Measurements from ENCODE around the gene COBLL1. TPM values are rescaled to one million over a fixed set of nuclear protein-coding genes. Genes with fewer than 3 reads are reported as not detected.

The COBLL1 gene
- total RNA-seq, 1 experiment from 2014 or later, result 8.0 TPM

DNA sequence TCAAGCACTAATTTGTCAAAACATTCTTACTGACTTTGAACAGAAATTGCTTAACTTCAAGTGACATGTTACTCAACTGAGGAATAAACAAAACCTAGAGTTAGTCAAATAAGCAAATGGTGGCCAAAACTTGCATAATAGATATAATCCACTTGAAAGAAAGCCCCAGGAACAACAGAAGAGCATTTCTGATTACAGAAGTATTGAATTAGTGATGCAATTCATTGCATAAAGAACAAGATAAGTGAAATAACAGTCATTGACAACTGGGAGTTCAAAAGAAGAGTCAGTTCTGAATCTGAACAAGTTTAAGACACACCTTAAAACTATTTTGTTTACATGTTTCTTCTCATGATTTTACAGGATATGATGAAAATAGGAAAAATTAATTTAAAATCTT is 30.8 kb downstream of the COBLL1 start:
- Histone ChIP-seq H3K9me2 (ENCODE audit: insufficient read depth) (no peaks in the 10 kb centered on the region; the same call in 1 of the 2 replicates), H4K20me1 (ENCODE audit: insufficient read depth) (no peaks in the 10 kb centered on the region), H2AFZ (no peak overlapping the region), H3K9me3 (ENCODE audit: insufficient read depth, low read depth) (no peaks in the 10 kb centered on the region), H3K4me2 (no peak overlapping the region), H3K79me2 (ENCODE audit: low read depth) (no peaks in the 10 kb centered on the region), H3K36me3 (ENCODE audit: low read depth) (no peaks in the 10 kb centered on the region), H3K4me1 (replicated peaks; ENCODE audit: insufficient read depth) (no peaks in the 10 kb centered on the region), H3K4me3 (no peak overlapping the region), H3K27ac (no peak overlapping the region), H3F3A (ENCODE audit: insufficient read depth, low read depth) (no peaks in the 10 kb centered on the region), H3K27me3 (ENCODE audit: insufficient read depth, low read depth) (no peaks in the 10 kb centered on the region)
- no peak for TF ChIP-seq EZH2 (IDR thresholded peaks at IDR 0.05; ENCODE audit: low read depth)
- TF ChIP-seq, protein P1, sequence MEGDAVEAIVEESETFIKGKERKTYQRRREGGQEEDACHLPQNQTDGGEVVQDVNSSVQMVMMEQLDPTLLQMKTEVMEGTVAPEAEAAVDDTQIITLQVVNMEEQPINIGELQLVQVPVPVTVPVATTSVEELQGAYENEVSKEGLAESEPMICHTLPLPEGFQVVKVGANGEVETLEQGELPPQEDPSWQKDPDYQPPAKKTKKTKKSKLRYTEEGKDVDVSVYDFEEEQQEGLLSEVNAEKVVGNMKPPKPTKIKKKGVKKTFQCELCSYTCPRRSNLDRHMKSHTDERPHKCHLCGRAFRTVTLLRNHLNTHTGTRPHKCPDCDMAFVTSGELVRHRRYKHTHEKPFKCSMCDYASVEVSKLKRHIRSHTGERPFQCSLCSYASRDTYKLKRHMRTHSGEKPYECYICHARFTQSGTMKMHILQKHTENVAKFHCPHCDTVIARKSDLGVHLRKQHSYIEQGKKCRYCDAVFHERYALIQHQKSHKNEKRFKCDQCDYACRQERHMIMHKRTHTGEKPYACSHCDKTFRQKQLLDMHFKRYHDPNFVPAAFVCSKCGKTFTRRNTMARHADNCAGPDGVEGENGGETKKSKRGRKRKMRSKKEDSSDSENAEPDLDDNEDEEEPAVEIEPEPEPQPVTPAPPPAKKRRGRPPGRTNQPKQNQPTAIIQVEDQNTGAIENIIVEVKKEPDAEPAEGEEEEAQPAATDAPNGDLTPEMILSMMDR (conservative IDR thresholded peaks at IDR 0.05), result no peak
- POLR2A ChIA-PET (ENCODE audit: unreplicated experiment), result no interaction called here
- BruUV-seq (replicated peaks), result no TSS peak
- CTCF ChIA-PET, result no interaction called here
- intact Hi-C loops (cut with micrococcal nuclease; ENCODE audit: unreplicated experiment), result no loop called here
- no peak for DNase-seq

DNA sequence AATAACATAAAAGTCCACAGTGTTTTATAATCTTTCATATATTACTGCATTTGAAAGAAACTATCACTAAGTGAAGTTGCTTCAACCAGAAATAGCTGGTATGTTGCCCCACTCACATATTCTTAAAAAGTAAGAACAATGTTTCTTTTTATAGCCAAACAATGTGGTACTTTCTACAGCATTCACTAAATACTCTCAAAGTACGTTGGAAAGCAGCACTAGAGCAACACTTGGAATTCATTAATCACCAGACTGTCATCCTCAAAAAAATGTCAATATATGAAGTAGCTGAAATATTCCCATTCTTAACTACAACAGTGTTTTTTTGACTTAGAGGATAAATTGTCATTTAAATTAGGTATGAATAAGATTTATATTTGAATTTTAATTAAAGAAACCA is 32.8 kb downstream of the COBLL1 start:
- H2AFZ ChIP-seq, result no peak overlapping the region
- H3K4me2 ChIP-seq, result no peak overlapping the region

DNA sequence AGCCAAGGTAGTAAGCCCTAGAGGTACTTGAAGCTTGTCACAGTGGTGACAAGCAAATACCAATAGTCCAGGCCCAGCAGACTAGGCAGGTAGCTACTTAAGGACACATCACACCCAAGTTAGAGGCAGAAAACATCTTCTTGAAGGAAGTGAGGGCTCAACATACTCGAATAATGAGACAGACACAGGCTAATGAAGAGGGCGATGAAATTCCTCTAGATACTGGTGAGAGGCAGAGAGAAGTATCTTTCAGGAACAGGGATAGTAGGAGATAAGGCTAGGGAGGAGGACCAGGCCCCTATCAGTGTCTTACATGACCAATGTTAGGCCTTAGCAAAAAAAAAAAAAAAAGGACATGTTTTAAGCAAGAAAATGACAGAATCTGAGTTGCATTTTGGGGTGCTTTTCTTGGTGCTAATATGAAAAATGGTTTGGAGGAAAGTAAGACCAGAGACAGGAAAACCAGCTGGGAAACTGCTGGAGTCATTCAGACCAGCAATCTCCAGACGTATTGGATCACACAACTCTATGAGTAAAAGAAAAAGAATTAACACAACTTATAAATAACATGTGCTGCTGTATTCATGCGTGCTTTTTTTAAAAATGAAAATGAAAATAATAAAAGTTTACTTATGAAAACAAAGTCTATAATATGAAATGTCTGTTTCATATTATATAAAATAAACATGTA is 37.7 kb downstream of the COBLL1 start:
- no peaks in the 10 kb centered on the region for H3K4me1 ChIP-seq (replicated peaks; ENCODE audit: insufficient read depth)
- no peaks in the 10 kb centered on the region for H3K79me2 ChIP-seq (ENCODE audit: low read depth)
- intact Hi-C loops (cut with micrococcal nuclease; ENCODE audit: unreplicated experiment), result no loop called here
- no peaks in the 10 kb centered on the region for H3K9me2 ChIP-seq (ENCODE audit: insufficient read depth)
- no peak overlapping the region for H2AFZ ChIP-seq
- no peaks in the 10 kb centered on the region for H3K9me3 ChIP-seq (ENCODE audit: insufficient read depth, low read depth)
- no peaks in the 10 kb centered on the region for H3K36me3 ChIP-seq (ENCODE audit: low read depth)
- H4K20me1 ChIP-seq (ENCODE audit: insufficient read depth), result no peaks in the 10 kb centered on the region
- no TSS peak for BruUV-seq (replicated peaks)
- no peak overlapping the region for H3K27ac ChIP-seq
- DNase-seq, result no peak
- ChIA-PET POLR2A (ENCODE audit: unreplicated experiment) (no interaction called here), CTCF (no interaction called here)
- H3K27me3 ChIP-seq (ENCODE audit: insufficient read depth, low read depth), result no peaks in the 10 kb centered on the region
- H3K4me2 ChIP-seq, result no peak overlapping the region
- H3K4me3 ChIP-seq, result no peak overlapping the region
- no peaks in the 10 kb centered on the region for H3F3A ChIP-seq (ENCODE audit: insufficient read depth, low read depth)
- no peak for TF ChIP-seq EZH2 (IDR thresholded peaks at IDR 0.05; ENCODE audit: low read depth)
- TF ChIP-seq, protein P1 (conservative IDR thresholded peaks at IDR 0.05), result no peak

More for the DNA sequence above, 32.8 kb downstream of the COBLL1 start:
- POLR2A ChIA-PET (ENCODE audit: unreplicated experiment), result no interaction called here
- TF ChIP-seq EZH2 (IDR thresholded peaks at IDR 0.05; ENCODE audit: low read depth), result no peak
- TF ChIP-seq, protein P1 (conservative IDR thresholded peaks at IDR 0.05), result no peak
- Histone ChIP-seq H3F3A (ENCODE audit: insufficient read depth, low read depth) (no peaks in the 10 kb centered on the region), H3K27ac (no peak overlapping the region), H3K79me2 (ENCODE audit: low read depth) (no peaks in the 10 kb centered on the region), H3K36me3 (ENCODE audit: low read depth) (no peaks in the 10 kb centered on the region), H4K20me1 (ENCODE audit: insufficient read depth) (no peaks in the 10 kb centered on the region), H3K4me1 (replicated peaks; ENCODE audit: insufficient read depth) (no peaks in the 10 kb centered on the region), H3K4me3 (no peak overlapping the region), H3K27me3 (ENCODE audit: insufficient read depth, low read depth) (no peaks in the 10 kb centered on the region), H3K9me3 (ENCODE audit: insufficient read depth, low read depth) (no peaks in the 10 kb centered on the region), H3K9me2 (ENCODE audit: insufficient read depth) (no peaks in the 10 kb centered on the region; the same call in 1 of the 2 replicates)
- intact Hi-C loops (cut with micrococcal nuclease; ENCODE audit: unreplicated experiment), result no loop called here
- CTCF ChIA-PET, result no interaction called here
- no TSS peak for BruUV-seq (replicated peaks)
- no peak for DNase-seq
